ENCODE measurements around the gene SIRT5. TPM values are rescaled to one million over a fixed set of nuclear protein-coding genes. Genes with fewer than 3 reads are reported as not detected.

Gene SIRT5
- total RNA-seq, 1 donor from 2014 or later: 9.1 TPM

GRCh38 chr6:13577926-13578325, 3.5 kb downstream of the SIRT5 start:
- Mint-ChIP-seq H3K27ac (ENCODE audit: unreplicated experiment) (no peak overlapping the region), H3K9me3 (ENCODE audit: unreplicated experiment) (peaks cover 5% of the 10 kb centered on the region), H3K4me3 (ENCODE audit: unreplicated experiment) (no peak overlapping the region), H3K27me3 (ENCODE audit: unreplicated experiment) (no peaks in the 10 kb centered on the region), H3K36me3 (ENCODE audit: unreplicated experiment) (peaks cover 15% of the 10 kb centered on the region), H3K4me1 (ENCODE audit: unreplicated experiment) (peaks cover 16% of the 10 kb centered on the region)
- TF ChIP-seq, protein P1, sequence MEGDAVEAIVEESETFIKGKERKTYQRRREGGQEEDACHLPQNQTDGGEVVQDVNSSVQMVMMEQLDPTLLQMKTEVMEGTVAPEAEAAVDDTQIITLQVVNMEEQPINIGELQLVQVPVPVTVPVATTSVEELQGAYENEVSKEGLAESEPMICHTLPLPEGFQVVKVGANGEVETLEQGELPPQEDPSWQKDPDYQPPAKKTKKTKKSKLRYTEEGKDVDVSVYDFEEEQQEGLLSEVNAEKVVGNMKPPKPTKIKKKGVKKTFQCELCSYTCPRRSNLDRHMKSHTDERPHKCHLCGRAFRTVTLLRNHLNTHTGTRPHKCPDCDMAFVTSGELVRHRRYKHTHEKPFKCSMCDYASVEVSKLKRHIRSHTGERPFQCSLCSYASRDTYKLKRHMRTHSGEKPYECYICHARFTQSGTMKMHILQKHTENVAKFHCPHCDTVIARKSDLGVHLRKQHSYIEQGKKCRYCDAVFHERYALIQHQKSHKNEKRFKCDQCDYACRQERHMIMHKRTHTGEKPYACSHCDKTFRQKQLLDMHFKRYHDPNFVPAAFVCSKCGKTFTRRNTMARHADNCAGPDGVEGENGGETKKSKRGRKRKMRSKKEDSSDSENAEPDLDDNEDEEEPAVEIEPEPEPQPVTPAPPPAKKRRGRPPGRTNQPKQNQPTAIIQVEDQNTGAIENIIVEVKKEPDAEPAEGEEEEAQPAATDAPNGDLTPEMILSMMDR (IDR thresholded peaks at IDR 0.05): no peak
- no peak for DNase-seq (ENCODE audit: extremely low spot score, unreplicated experiment)

DNA sequence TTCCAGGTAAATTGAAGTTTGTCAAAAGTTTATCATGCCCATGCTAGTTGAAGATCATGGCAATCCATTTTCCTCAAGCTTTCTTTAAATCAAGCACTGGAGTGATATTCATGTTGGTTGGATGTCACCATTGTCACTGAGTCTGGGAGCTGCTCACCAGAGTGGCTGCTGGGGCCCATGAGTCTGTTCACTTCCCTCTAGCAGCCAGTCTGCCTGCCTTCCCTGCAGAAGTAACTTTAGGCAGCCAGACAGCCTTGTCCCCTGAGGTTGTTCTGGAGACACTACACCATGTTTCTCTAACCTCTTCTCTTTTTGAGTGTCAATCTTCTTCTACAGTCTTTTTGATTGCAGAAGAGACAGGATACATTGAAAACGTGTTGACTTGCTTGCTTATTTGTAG, 5.5 kb downstream of the SIRT5 start:
- no peak for DNase-seq (ENCODE audit: extremely low spot score, unreplicated experiment)
- H3K27me3 Mint-ChIP-seq (ENCODE audit: unreplicated experiment): no peaks in the 10 kb centered on the region
- no peak overlapping the region for H3K4me3 Mint-ChIP-seq (ENCODE audit: unreplicated experiment)
- peaks cover 6% of the 10 kb centered on the region for H3K4me1 Mint-ChIP-seq (ENCODE audit: unreplicated experiment)
- peaks cover 5% of the 10 kb centered on the region for H3K9me3 Mint-ChIP-seq (ENCODE audit: unreplicated experiment)
- TF ChIP-seq, protein P1 (IDR thresholded peaks at IDR 0.05): no peak
- peaks cover 24% of the 10 kb centered on the region for H3K36me3 Mint-ChIP-seq (ENCODE audit: unreplicated experiment)
- no peak overlapping the region for H3K27ac Mint-ChIP-seq (ENCODE audit: unreplicated experiment)

DNA sequence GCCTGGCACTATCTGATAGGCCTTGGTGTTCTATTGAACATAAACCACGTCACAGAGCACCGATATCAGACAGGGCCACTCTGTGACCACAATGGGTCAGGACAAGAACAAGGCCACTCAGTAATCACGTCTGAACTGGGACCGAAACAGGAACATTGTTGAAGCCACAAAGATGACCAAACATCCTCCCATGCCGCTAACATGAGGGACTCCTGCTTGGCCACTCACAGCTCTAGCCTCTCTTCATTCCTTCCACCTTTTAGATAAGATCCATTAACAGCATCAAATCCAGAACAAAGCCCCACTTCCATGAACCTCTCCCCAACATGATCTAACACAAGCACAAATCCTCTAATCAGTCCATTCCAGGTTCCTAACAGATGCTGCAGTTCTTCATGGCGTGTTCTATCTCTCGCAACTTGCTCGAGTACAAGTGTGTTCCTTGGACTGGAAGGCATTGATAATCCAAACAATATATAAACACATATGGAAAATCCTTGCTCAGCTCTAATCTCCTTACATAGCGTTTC, 7.4 kb downstream of the SIRT5 start:
- Mint-ChIP-seq H3K27me3 (ENCODE audit: unreplicated experiment) (no peaks in the 10 kb centered on the region), H3K27ac (ENCODE audit: unreplicated experiment) (no peak overlapping the region), H3K9me3 (ENCODE audit: unreplicated experiment) (peaks cover 5% of the 10 kb centered on the region), H3K4me1 (ENCODE audit: unreplicated experiment) (no peaks in the 10 kb centered on the region), H3K36me3 (ENCODE audit: unreplicated experiment) (peaks cover 28% of the 10 kb centered on the region), H3K4me3 (ENCODE audit: unreplicated experiment) (no peak overlapping the region)
- TF ChIP-seq, protein P1 (IDR thresholded peaks at IDR 0.05): no peak
- DNase-seq (ENCODE audit: extremely low spot score, unreplicated experiment): no peak

GRCh38 chr6:13586603-13587542, 12.5 kb downstream of the SIRT5 start:
- H3K27ac Mint-ChIP-seq (ENCODE audit: unreplicated experiment): no peak overlapping the region
- H3K27me3 Mint-ChIP-seq (ENCODE audit: unreplicated experiment): no peaks in the 10 kb centered on the region
- H3K9me3 Mint-ChIP-seq (ENCODE audit: unreplicated experiment): no peaks in the 10 kb centered on the region
- H3K4me1 Mint-ChIP-seq (ENCODE audit: unreplicated experiment): no peaks in the 10 kb centered on the region
- H3K36me3 Mint-ChIP-seq (ENCODE audit: unreplicated experiment): peaks cover 25% of the 10 kb centered on the region
- no peak overlapping the region for H3K4me3 Mint-ChIP-seq (ENCODE audit: unreplicated experiment)
- TF ChIP-seq, protein P1 (IDR thresholded peaks at IDR 0.05): no peak
- DNase-seq (ENCODE audit: extremely low spot score, unreplicated experiment): peak; percentile 13

DNA sequence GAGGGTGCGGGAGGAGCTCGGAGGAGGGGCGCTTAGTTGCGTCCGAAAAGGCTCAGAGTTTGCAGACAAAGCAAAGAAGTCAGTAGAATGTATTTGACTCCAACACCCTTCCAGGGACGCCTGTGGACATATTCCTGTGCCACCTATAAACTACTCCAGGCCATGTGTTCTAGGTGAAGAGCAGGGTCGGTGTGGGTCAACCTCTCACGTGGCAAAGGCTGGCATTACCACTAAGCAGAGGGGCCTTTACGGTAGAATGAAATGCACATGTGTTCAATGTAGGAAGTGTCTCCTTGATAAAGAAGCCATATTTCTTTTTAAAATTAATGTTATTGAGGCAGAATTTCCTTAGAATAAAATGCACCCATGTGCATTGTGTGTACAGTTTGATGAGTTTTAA, 15.4 kb downstream of the SIRT5 start:
- Mint-ChIP-seq H3K36me3 (ENCODE audit: unreplicated experiment) (peaks cover 20% of the 10 kb centered on the region), H3K9me3 (ENCODE audit: unreplicated experiment) (no peaks in the 10 kb centered on the region), H3K4me3 (ENCODE audit: unreplicated experiment) (no peak overlapping the region), H3K27ac (ENCODE audit: unreplicated experiment) (no peak overlapping the region), H3K27me3 (ENCODE audit: unreplicated experiment) (no peaks in the 10 kb centered on the region), H3K4me1 (ENCODE audit: unreplicated experiment) (no peaks in the 10 kb centered on the region)
- peak; percentile 48 for DNase-seq (ENCODE audit: extremely low spot score, unreplicated experiment)
- TF ChIP-seq, protein P1 (IDR thresholded peaks at IDR 0.05): no peak
